Fibroblast of pulmonary artery (primary cell): ENCODE data around the gene PLEKHA1.
A peak's percentile ranks its signal among the peaks of the same experiment; 100 is the strongest.

ENCODE experiments used
- DNase-seq: peaks from one replicate; pipeline ENCODE4 v3.0.0-alpha.2; 2010; ENCODE audit warnings: low read depth
- H3K4me3 ChIP-seq: replicated peaks from 2 replicates; pipeline ENCODE4 v1.5.1; 2011; ENCODE audit warnings: low read depth, mild to moderate bottlenecking, control low read depth, low read length, moderate library complexity
- CTCF ChIP-seq: IDR thresholded peaks from 2 replicates; pipeline ENCODE4 v1.5.1; 2011; ENCODE audit warnings: mild to moderate bottlenecking, control low read depth, low read length, inconsistent platforms; ENCODE audit errors: missing control alignments

PLEKHA1 gene

GRCh38 chr10:122466951-122467381 is 92.5 kb downstream of the PLEKHA1 start:
- no peak overlapping the region for H3K4me3 ChIP-seq
- no peak for TF ChIP-seq CTCF
- DNase-seq = no peak

- no peak for TF ChIP-seq CTCF
- no peak overlapping the region for H3K4me3 ChIP-seq
- no peak for DNase-seq
Measured at GRCh38 chr10:122467701-122468100, 93.2 kb downstream of the PLEKHA1 start.

DNA sequence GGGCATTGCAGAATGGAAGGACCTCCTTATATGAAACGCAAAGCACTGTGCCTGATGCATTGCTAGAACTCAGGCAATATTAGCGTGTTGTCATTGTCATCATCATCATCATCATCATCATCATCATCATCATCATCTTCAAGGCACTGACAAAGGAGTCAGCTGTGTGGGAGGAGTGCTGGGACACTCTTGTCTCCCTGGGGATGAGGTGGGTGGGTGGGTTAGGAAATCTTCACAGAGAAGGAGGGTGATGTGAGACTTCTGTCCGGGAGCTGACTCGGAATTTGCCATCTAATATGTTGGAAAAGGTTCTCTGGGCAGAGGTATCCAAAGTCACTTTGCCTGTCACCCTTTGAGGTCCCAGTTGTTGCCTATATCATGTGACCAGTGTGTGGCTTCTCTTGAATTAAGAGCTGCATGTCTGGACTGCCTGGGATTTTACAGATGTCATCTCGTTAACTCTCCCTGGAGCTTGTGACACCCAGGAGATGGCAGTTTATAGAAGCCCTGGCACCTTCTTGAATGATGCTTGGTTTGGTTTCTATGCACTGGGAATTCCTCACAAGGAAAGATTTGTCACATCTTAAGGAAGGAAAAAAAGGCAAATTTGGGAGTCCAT is 93.9 kb downstream of the PLEKHA1 start:
- TF ChIP-seq CTCF = no peak
- no peak overlapping the region for H3K4me3 ChIP-seq
- no peak for DNase-seq

DNA sequence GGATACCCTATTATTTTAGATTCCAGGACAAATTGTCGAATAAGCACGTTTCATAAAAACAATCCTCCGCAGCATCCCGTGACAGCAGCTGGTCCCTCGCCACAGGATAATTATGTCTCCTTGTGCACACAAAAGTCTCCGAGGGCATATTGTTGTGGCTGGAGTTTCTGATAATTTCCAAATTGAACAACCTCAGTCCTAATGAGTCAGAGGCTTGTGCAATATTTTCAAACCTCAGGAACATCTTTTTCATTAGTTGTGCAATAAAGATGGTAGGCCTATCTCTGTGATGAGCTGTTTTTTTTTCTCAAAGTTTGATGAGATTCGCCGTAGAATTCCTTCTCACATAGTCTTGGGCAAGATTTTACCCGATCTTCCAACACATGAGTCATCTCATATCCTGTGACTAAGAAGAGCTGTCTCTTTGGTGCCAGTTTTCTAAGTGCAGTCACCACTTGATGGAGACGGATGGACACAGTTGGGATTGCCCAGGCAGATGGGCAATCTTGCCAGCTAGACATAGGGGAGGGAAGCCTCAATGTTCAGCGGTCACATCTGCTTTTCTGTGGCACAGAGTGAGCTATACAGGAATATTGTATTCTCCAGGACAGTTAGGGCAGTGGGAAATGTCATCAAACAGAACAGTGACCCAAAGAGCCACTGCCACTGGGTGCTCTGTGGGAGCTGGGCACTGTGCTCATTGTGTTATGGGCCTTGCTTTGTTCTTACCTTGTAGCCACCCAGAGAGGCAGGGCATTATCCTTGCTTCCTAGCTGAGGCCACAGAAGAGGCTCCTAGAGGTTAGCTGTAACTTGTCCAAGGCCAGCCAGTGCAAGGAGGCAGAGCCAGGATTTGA is 94.6 kb downstream of the PLEKHA1 start:
- no peak overlapping the region for H3K4me3 ChIP-seq
- TF ChIP-seq CTCF = no peak
- peak; percentile 94 for DNase-seq

DNA sequence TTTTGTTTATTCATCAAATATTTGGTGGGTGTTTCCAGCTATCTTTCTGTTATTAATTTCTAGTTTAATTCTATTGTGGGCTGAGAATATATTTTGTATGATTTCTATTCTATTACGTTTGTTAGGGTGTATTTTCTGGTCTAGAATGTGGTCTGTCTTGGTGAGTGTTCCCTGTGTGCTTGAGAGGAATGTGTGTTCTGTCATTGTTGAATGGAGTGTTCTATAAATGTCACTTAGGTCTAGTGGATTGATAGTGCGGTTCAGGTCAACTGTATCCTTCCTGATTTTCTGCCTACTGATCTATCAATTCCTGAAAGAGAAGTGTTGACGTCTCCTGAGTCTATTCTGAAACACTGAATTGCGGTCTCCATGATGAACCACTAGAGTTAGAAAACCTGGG is 95.3 kb downstream of the PLEKHA1 start:
- no peak for DNase-seq
- no peak overlapping the region for H3K4me3 ChIP-seq
- no peak for TF ChIP-seq CTCF

GRCh38 chr10:122471531-122472177 is 97.1 kb downstream of the PLEKHA1 start:
- no peak for DNase-seq
- TF ChIP-seq CTCF = no peak

More at GRCh38 chr10:122471531-122472177, 97.1 kb downstream of the PLEKHA1 start:
- H3K4me3 ChIP-seq = no peak overlapping the region
